ENCODE data around the gene SUB1. TPM values are rescaled to one million over a fixed set of nuclear protein-coding genes. Genes with fewer than 3 reads are reported as not detected.
"Not testable (repeated sequence)": the region's sequence is repeated elsewhere in the genome, so short reads cannot be mapped to it uniquely, and the experiment has no call there.

SUB1 gene
- total RNA-seq, 2 experiments from 2014 or later: 290 to 294 TPM

DNA sequence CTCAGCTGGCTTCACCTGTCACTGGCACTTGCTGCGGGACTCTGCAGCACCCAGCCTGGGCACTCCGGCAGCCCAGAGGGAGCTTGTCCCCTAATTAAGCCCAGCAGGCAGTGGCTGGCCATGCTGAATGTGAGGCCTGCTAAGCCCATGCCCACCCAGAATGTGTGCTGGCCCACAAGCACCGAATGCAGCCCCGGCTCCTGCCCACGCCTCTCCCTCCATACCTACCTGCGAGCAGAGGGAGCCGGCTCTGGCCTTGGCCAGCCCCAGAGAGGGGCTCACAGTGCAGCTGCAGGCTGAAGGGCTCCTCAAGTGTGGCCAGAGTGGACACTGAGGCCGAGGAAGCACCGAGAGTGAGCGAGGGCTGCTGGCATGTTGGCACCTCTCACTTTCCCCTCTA lies 32.4 kb upstream of the SUB1 start:
- Mint-ChIP-seq H3K4me3 (no peak overlapping the region), H3K4me1 (peaks cover 5% of the 10 kb centered on the region), H3K36me3 (peaks cover 3% of the 10 kb centered on the region), H3K27me3 (no peaks in the 10 kb centered on the region), H3K27ac (no peak overlapping the region), H3K9me3 (peaks cover 5% of the 10 kb centered on the region)
- POLR2A ChIA-PET: no interaction called here
- no peak for ATAC-seq (ENCODE audit: low read depth)
- DNase-seq: no peak

DNA sequence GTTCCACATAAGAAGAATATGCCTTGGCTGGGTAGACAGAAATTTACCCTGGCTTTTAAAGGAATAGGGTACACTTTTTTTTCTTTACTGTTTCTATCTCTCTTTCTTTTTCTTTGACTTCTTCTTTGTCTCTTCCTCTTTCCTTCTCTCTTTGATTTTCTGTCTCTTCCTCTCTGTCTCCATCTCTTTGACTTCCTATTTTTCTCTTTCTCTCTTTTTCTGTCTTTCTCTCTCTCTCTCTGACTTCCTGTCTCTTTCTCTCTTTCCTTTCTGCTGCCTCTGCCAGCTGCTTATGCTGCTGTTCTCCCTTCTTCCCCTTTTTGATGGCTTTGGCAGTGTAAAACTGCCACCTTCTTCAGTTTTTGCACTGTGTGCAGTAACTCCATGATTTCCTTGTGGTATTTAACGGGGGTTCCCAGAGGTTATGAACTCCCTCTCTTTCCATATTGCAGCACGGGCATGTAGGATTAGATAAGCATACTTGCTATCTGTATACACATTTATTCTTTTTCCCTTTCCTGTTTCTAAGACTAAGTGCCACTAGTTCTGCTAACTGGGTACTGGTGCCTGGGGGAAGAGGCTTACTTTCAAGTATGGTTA lies 31.1 kb upstream of the SUB1 start:
- ATAC-seq (ENCODE audit: low read depth); H3K9me3 Mint-ChIP-seq; H3K4me3 Mint-ChIP-seq; H3K4me1 Mint-ChIP-seq; H3K36me3 Mint-ChIP-seq; H3K27me3 Mint-ChIP-seq; DNase-seq; POLR2A ChIA-PET: not testable (repeated sequence)
- peak overlapping the region; percentile 47 for H3K27ac Mint-ChIP-seq

DNA sequence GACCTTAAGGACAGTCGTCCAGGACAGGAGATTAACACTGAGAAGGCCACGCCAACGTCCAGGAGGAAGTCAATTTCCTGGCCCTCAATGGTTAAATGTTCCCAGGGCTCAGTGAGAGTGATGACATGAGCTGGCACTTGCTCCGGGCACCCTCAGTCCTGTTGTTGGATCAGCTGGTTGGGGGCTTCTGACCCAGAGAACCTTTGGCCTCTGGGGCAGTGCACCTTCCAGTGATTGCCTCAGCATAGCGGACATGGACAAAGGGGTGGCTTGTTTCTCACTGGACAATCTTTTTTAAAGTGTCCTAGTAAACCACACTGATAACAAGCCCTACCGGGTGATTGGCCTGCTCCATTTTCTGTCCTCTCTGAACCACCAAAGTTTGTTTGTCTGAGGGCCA lies 28.8 kb upstream of the SUB1 start:
- H3K27ac Mint-ChIP-seq; H3K27me3 Mint-ChIP-seq; POLR2A ChIA-PET; ATAC-seq (ENCODE audit: low read depth); DNase-seq; H3K9me3 Mint-ChIP-seq; H3K36me3 Mint-ChIP-seq; H3K4me1 Mint-ChIP-seq; H3K4me3 Mint-ChIP-seq: not testable (repeated sequence)

DNA sequence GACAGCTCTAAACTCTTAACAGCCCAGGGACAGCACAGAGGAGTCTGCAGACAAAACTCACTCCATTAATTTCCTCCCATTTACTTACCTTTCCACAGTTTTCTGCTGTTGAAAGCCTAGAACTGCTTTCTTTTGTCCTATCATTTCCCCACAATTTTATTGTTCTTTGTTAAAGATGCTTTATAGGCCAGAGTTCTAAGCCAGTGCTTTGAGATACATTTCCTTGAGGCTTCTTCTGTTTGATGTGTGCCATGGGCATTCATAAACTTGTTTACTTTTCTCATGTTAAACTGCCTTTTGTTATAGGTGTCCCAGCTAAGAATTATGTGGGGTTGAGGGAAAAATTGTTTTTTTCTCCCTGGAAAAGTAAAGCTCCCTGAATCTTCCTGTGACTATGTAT lies 25.9 kb upstream of the SUB1 start:
- no peaks in the 10 kb centered on the region for H3K27me3 Mint-ChIP-seq
- no peak overlapping the region for H3K4me3 Mint-ChIP-seq
- DNase-seq (no peak), ATAC-seq (ENCODE audit: low read depth) (no peak)
- no peaks in the 10 kb centered on the region for H3K9me3 Mint-ChIP-seq
- POLR2A ChIA-PET: no interaction called here
- H3K36me3 Mint-ChIP-seq: no peaks in the 10 kb centered on the region
- H3K4me1 Mint-ChIP-seq: peaks cover 2% of the 10 kb centered on the region
- H3K27ac Mint-ChIP-seq: no peak overlapping the region

DNA sequence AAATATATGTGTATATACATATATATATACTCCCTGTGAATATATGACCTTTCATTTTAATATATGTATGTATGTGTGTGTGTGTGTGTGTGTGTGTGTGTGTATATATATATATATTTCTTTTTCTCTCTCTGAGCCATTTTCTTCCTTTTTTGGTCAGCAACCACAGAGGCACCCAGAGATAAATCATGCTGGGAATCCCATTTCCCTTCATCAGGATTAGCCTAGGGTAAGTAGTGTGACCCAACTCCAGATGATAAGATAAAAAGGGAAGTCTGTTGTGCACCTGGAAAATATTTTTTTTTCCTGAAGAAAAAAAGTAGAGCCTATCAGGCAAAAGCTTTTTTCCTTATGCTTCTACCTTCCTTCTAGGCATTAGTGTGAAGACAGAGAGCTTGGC lies 25.4 kb upstream of the SUB1 start:
- POLR2A ChIA-PET: no interaction called here
- ATAC-seq (ENCODE audit: low read depth) (no peak), DNase-seq (no peak)
- Mint-ChIP-seq H3K4me3 (no peak overlapping the region), H3K27ac (no peak overlapping the region), H3K9me3 (no peaks in the 10 kb centered on the region), H3K36me3 (no peaks in the 10 kb centered on the region), H3K27me3 (no peaks in the 10 kb centered on the region), H3K4me1 (no peaks in the 10 kb centered on the region)

DNA sequence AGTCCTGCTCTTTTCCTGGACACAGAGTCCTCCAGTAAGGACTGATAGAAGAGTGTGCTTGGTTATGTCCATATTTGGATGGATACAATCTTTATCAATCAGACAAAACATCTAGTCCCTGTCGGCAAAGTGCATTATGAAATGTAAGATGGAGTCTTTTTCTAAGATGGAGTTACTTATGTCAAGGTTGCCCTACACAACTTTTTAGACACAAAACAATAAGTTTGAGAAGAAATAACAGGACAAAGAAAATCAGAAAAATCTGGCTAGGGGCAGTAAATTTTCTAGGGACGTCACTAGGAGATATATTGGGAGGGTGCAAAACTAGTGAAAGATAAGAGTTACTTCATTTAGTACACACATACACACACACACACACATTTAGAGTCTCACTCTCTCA lies 23.3 kb upstream of the SUB1 start:
- POLR2A ChIA-PET: no interaction called here
- H3K9me3 Mint-ChIP-seq: no peaks in the 10 kb centered on the region
- no peak overlapping the region for H3K4me3 Mint-ChIP-seq
- no peaks in the 10 kb centered on the region for H3K27me3 Mint-ChIP-seq
- H3K4me1 Mint-ChIP-seq: no peaks in the 10 kb centered on the region
- no peak for DNase-seq
- H3K27ac Mint-ChIP-seq: no peak overlapping the region
- no peaks in the 10 kb centered on the region for H3K36me3 Mint-ChIP-seq
- no peak for ATAC-seq (ENCODE audit: low read depth)

DNA sequence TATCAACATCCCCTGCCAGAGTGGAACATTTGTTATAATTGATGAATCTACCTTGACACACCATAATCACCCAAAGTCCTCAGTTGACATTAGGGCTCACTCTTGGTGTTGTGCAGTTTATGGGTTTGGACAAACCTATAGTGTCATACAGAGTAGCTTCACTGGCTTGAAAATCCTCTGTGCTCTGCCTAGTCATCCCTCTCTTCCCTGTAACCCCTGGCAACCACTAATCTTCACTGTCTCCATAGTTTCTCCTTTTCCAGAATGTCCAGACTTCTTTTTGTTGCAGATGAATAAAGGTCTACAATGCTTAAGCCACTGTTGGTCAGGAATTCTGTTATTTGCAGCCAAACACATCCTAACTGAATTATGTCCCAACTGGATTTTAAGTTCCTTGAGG lies 22.5 kb upstream of the SUB1 start:
- POLR2A ChIA-PET: no interaction called here
- Mint-ChIP-seq H3K27me3 (no peaks in the 10 kb centered on the region), H3K9me3 (no peaks in the 10 kb centered on the region), H3K27ac (no peak overlapping the region), H3K36me3 (no peaks in the 10 kb centered on the region), H3K4me3 (no peak overlapping the region), H3K4me1 (no peaks in the 10 kb centered on the region)
- ATAC-seq (ENCODE audit: low read depth): no peak
- no peak for DNase-seq

DNA sequence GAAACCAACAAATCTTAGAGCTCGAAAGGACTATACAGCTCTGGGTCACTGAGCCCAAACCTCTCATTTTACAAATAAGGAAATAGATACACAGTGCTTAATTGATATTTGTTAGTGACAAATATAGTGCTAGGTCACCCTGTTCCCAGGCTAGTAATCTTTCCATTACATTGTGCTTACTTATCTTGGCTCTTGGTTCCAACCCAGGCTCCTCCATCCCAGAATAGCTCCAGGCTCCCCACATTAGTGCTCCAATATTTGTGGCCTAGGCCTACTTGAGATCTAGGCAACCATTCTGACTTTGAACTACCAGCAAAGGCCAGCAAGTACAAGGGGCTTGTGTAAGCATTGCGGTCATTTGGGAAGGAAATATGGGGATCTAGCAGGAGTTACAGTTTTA lies 21.7 kb upstream of the SUB1 start:
- H3K9me3 Mint-ChIP-seq: no peaks in the 10 kb centered on the region
- POLR2A ChIA-PET: no interaction called here

DNA sequence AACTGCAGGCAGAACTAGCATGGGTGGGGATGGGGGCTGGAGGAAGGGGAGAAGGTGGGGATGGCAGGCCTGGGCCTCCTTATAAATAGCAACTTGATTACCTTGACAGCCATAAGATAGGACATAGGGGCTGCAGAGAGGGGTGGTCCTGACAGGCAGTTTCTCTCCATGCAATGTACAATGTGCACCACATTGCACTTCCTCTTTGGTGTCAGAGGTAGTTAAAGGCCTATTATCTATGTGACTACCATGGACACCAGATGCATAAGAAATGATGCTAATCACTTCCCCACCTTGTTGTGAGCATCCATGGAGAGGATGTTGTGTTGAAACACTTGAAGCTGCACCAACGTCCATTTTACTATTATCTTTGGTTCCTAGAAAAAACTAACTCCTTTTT lies 20.2 kb upstream of the SUB1 start:
- Mint-ChIP-seq H3K9me3 (no peaks in the 10 kb centered on the region), H3K4me3 (no peak overlapping the region), H3K4me1 (no peaks in the 10 kb centered on the region), H3K36me3 (no peaks in the 10 kb centered on the region), H3K27me3 (no peaks in the 10 kb centered on the region), H3K27ac (no peak overlapping the region)
- POLR2A ChIA-PET: no interaction called here
- ATAC-seq (ENCODE audit: low read depth) (no peak), DNase-seq (no peak)

More for the DNA sequence above, 21.7 kb upstream of the SUB1 start:
- Mint-ChIP-seq H3K27me3 (no peaks in the 10 kb centered on the region), H3K4me3 (no peak overlapping the region), H3K4me1 (no peaks in the 10 kb centered on the region), H3K27ac (no peak overlapping the region), H3K36me3 (no peaks in the 10 kb centered on the region)
- no peak for ATAC-seq (ENCODE audit: low read depth)
- DNase-seq: no peak

DNA sequence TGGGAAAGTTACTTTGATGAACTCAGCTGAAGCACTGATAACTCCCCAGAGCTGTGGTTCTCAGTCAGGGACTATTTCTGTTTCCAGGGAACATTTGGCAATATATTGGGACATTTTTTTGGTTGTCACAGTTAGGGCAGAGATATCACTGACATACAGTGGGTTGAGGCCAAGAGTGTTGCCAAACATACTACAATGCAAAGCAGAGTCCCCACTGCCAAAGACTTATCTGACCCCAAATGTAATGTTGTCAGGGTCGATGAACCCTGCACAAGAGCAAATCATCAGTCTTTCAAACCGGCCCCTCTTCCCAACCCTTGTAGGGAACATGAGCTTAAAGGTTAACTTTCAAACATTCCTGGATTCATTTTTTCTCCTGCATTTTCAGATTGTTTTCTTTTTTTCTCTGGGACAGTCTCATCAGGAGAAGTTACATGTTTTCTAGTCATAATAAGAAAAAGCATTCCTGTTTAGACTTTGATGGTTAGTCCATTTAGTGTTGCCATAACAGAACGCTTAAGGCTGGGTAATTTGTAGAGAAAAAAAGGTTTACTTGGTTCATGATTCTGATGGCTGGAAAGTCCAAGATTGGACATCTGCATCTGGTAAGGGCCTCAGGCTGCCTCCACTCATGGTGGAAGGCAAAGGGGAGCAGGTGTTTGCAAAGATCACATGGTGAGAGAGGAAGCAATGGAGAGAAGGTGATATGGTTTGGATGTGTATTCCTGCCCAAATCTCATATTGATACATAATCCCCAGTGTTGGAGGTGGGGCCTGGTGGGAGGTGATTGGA lies 18.8 kb upstream of the SUB1 start:
- H3K4me1 Mint-ChIP-seq: no peaks in the 10 kb centered on the region
- H3K4me3 Mint-ChIP-seq: no peak overlapping the region
- ATAC-seq (ENCODE audit: low read depth) (no peak), DNase-seq (no peak)
- H3K27ac Mint-ChIP-seq: no peak overlapping the region
- no peaks in the 10 kb centered on the region for H3K9me3 Mint-ChIP-seq
- H3K36me3 Mint-ChIP-seq: no peaks in the 10 kb centered on the region
- POLR2A ChIA-PET: no interaction called here
- H3K27me3 Mint-ChIP-seq: no peaks in the 10 kb centered on the region

DNA sequence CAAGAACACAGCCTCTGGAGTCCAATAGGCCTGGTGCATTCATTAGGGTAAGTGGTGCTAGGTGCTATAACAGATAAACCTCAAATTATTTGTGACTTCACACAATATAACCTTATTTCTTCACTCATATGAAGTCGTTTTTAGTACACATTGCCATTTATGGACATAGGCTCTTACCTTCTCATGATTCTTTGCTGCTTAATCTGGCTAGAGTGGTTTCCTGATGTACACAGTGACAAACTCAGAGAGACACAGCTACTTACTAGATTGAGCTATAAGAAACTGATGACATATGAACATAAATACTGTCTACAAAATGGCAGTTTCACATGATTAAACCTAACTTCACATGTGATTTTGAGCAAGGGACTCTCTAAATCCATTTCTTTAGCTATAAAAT lies 14.2 kb upstream of the SUB1 start:
- POLR2A ChIA-PET: no interaction called here

DNA sequence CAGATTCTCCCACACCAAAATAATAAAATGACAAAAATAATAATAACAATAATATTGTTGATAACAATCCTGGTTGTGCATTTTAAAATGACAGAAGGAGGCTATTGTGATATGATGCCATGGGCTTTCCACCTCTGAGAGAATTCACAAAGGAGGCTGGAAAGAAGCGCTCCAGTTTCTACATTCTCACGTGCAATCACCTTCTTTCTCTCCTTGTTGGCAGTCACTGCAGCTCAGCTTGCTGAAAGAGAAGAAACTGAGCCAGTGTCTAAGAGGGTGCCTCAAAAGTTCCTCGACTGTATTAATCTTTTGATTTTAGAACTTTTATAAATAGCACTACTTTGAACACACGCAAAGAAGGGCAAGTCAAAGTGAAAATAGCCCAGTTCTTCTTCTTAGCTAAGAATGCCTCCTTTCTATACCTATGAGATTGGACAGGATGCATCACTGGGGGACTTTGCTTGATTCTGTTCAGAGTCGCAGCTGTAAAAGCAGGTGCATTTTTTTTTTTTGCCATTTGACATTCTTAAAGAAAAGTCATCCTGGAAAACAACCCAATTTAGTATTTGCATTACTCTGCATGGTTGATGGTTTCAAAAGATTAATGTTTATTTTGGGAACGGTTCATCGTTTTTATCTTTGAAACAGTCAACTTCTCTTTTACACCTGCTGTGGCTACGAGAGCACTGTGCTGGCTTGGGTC lies 12.4 kb upstream of the SUB1 start:
- Mint-ChIP-seq H3K9me3 (no peaks in the 10 kb centered on the region), H3K27me3 (peaks cover 12% of the 10 kb centered on the region), H3K36me3 (no peaks in the 10 kb centered on the region), H3K27ac (no peak overlapping the region), H3K4me3 (no peak overlapping the region), H3K4me1 (no peaks in the 10 kb centered on the region)
- DNase-seq (no peak), ATAC-seq (ENCODE audit: low read depth) (no peak)
- POLR2A ChIA-PET: no interaction called here

More for the DNA sequence above, 14.2 kb upstream of the SUB1 start:
- Mint-ChIP-seq H3K27me3 (no peaks in the 10 kb centered on the region), H3K9me3 (no peaks in the 10 kb centered on the region), H3K27ac (no peak overlapping the region), H3K36me3 (no peaks in the 10 kb centered on the region), H3K4me1 (no peaks in the 10 kb centered on the region), H3K4me3 (no peak overlapping the region)
- ATAC-seq (ENCODE audit: low read depth) (no peak), DNase-seq (no peak)

DNA sequence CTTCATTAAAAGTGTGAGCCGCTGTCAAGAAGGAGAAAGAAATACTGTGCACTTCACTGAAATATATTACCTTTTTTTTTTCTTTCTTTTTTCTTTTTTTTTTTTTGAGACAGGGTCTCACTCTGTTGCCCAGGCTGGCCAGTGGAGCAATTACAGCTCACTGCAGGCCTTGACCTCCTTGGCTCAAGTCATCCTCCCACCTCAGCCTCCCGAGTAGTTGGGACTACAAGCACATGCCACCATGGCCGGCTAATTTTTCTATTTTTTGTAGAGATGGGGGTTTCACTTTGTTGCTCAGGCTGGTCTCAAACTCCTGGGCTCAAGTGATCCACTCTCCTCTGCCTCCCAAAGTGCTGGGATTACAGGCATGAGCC lies 11.9 kb upstream of the SUB1 start:
- H3K4me1 Mint-ChIP-seq; H3K4me3 Mint-ChIP-seq; H3K36me3 Mint-ChIP-seq; ATAC-seq (ENCODE audit: low read depth); H3K9me3 Mint-ChIP-seq; H3K27ac Mint-ChIP-seq; POLR2A ChIA-PET; DNase-seq: not testable (repeated sequence)
- H3K27me3 Mint-ChIP-seq: peaks cover 14% of the 10 kb centered on the region

DNA sequence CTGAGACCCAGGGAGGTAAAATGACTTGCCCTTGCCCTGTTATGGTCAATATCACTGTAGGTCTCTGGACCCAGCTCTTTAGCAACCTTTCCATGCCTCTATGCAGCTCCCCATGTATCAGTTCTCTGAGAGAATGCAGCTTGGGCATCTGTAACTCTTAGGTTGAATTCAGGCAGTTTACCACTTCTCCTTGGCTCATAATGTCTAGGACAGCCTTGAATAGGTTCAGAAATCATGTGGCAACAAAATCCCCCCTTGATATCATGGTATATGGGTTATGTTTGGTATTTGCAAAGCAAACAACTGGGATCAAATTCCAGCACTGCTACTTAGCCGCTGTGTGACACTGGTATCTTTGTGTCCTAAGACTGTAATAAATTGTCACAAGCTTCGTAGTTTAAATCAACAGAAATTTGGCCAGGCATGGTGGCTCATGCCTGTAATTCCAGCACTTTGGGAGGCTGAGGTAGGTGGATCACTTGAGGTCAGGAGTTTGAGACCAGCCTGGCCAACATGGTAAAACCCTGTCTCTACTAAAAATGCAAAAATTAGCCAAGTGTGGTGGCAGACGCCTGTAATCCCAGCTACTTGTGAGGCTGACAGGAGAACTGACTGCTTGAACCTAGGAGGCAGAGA lies 10.7 kb upstream of the SUB1 start:
- DNase-seq: no peak
- POLR2A ChIA-PET: interaction anchor here (1.3 kb wide), 1 partner anchor 10 kb away, joined by 3 read pairs; the partner anchor contains the start of gene SUB1
- Mint-ChIP-seq H3K27ac (no peak overlapping the region), H3K36me3 (no peaks in the 10 kb centered on the region), H3K4me3 (no peak overlapping the region), H3K27me3 (peaks cover 14% of the 10 kb centered on the region), H3K9me3 (no peaks in the 10 kb centered on the region), H3K4me1 (no peaks in the 10 kb centered on the region)
- no peak for ATAC-seq (ENCODE audit: low read depth)
